Vagina (tissue), 2 donors: ENCODE measurements around the gene ERCC8.

Experiments used
- CTCF ChIP-seq, 3 experiments: fragments of 450-650 bp in 2 of 3; fragments of 200-600 bp in 1 of 3; sonication (generic) in 1 of 3; IDR thresholded peaks; one replicate each; pipeline ENCODE4 v1.5.1; 2017 to 2019; ENCODE audit warnings: antibody characterized with exemption in 3 of 3, mild to moderate bottlenecking in 2 of 3, moderate library complexity in 2 of 3
- POLR2A ChIP-seq, 2 donors: fragments of 450-650 bp; IDR thresholded peaks; one replicate each; pipeline ENCODE4 v1.6.1; 2017; ENCODE audit warnings: antibody characterized with exemption in 2 of 2, mild to moderate bottlenecking in 2 of 2, moderate library complexity in 2 of 2

GRCh38 chr5:60891667-60892066, 53.2 kb downstream of the ERCC8 start:
- TF ChIP-seq CTCF (IDR thresholded peaks at IDR 0.05), result no peak
- TF ChIP-seq POLR2A (IDR thresholded peaks at IDR 0.05), result no peak
